ENCODE results near the gene SAMD13. TPM values are rescaled to one million over a fixed set of nuclear protein-coding genes. Genes with fewer than 3 reads are reported as not detected.

SAMD13 gene
- total and polyA plus RNA-seq, 2 of the 4 experiments (the other 2 are of a cell fraction): 0.27 to 0.36 TPM

- H3K36me3 ChIP-seq (ENCODE audit: control insufficient read depth, insufficient read depth, low read length): no peaks in the 10 kb centered on the region
- ATAC-seq (ENCODE audit: low read depth): no peak
- H3K9ac ChIP-seq (ENCODE audit: low read depth, low read length): no peak overlapping the region
- H2BK15ac ChIP-seq (ENCODE audit: low read depth, low read length): no peak overlapping the region
- H2AFZ ChIP-seq (replicated peaks; ENCODE audit: low read length, poor library complexity): no peak overlapping the region
- no peak overlapping the region for H3K4ac ChIP-seq (ENCODE audit: low read depth, low read length)
- in situ Hi-C loops (cut with MboI; ENCODE audit: low sequenced_read_pairs) (no loop called here), intact Hi-C loops (cut with micrococcal nuclease) (no loop called here), dilution Hi-C loops (cut with HindIII; ENCODE audit: low sequenced_read_pairs, unreplicated experiment) (no loop called here)
- BruUV-seq (replicated peaks): no TSS peak
- no peak overlapping the region for H2BK120ac ChIP-seq (ENCODE audit: low read depth, low read length)
- H3K9me3 ChIP-seq (ENCODE audit: control insufficient read depth, insufficient read depth, low read length): no peaks in the 10 kb centered on the region
- no peak overlapping the region for H2BK20ac ChIP-seq (ENCODE audit: low read depth, low read length)
- H3K14ac ChIP-seq (replicated peaks; ENCODE audit: low read depth, low read length): no peak overlapping the region
- H3K23ac ChIP-seq (ENCODE audit: low read depth, low read length): no peak overlapping the region
- WGBS, 2 experiments (ENCODE audit: extremely low coverage in 2 of 2, insufficient read length in 1 of 2): no CpG with 5 or more reads among the region's 1 CpG
- H3K4me2 ChIP-seq (ENCODE audit: low read depth, low read length): no peak overlapping the region
- no peak overlapping the region for H3K56ac ChIP-seq (ENCODE audit: extremely low read depth, insufficient read depth, low read length)
- H2BK5ac ChIP-seq (ENCODE audit: low read depth, low read length, poor library complexity, severe bottlenecking): no peak overlapping the region
- no peak overlapping the region for H2AK5ac ChIP-seq (ENCODE audit: low read depth, low read length)
- no peak overlapping the region for H4K91ac ChIP-seq (ENCODE audit: insufficient read depth, low read depth, low read length)
- DNase-seq: no peak
- H4K5ac ChIP-seq (ENCODE audit: low read depth, low read length): no peak overlapping the region
- H3K9me1 ChIP-seq (ENCODE audit: insufficient read depth, low read length): no peaks in the 10 kb centered on the region; the same call in 1 of the 2 replicates
- H4K20me1 ChIP-seq (ENCODE audit: insufficient read depth, low read length): no peaks in the 10 kb centered on the region
- TF ChIP-seq RAD21 (IDR thresholded peaks at IDR 0.05; ENCODE audit: low read length) (no peak), MAZ (IDR thresholded peaks at IDR 0.05; ENCODE audit: borderline replicate concordance, low read depth, low read length) (no peak), FOS (IDR thresholded peaks at IDR 0.05; ENCODE audit: low read depth, low read length) (no peak), RFX5 (IDR thresholded peaks at IDR 0.05; ENCODE audit: low read depth, low read length) (no peak), CHD1 (IDR thresholded peaks at IDR 0.05; ENCODE audit: low read depth, low read length) (no peak), POLR2A (IDR thresholded peaks at IDR 0.05; ENCODE audit: low read depth, low read length) (no peak), CEBPB (IDR thresholded peaks at IDR 0.05; ENCODE audit: low read depth, low read length) (no peak), RCOR1 (IDR thresholded peaks at IDR 0.05; ENCODE audit: insufficient replicate concordance, low read length) (no peak), MXI1 (IDR thresholded peaks at IDR 0.05; ENCODE audit: borderline replicate concordance, low read depth, low read length) (no peak), SMC3 (IDR thresholded peaks at IDR 0.05; ENCODE audit: low read depth, low read length) (no peak), ELK1 (IDR thresholded peaks at IDR 0.05; ENCODE audit: borderline replicate concordance, low read depth, low read length) (no peak), NFE2L2 (IDR thresholded peaks at IDR 0.05; ENCODE audit: low read depth, low read length) (no peak), CTCF (conservative IDR thresholded peaks at IDR 0.05; ENCODE audit: low read depth, low read length) (no peak), BHLHE40 (IDR thresholded peaks at IDR 0.05; ENCODE audit: low read depth, low read length) (no peak)
- POLR2A ChIA-PET (ENCODE audit: unreplicated experiment): no interaction called here
- H4K8ac ChIP-seq (ENCODE audit: low read depth in 2 of 2, low read length in 2 of 2): no peak overlapping the region
- H3K27me3 ChIP-seq (ENCODE audit: control insufficient read depth, insufficient read depth, low read length): no peaks in the 10 kb centered on the region
- peaks cover 4% of the 10 kb centered on the region; the same call in 1 of the 2 replicates for H3K4me1 ChIP-seq (ENCODE audit: control insufficient read depth, insufficient read depth, low read length)
- no peaks in the 10 kb centered on the region for H3K79me1 ChIP-seq (ENCODE audit: low read depth in 1 of 2, low read length in 2 of 2)
- H3K27ac ChIP-seq (ENCODE audit: insufficient read depth, low read length): no peak overlapping the region
- no peak overlapping the region for H3K18ac ChIP-seq (ENCODE audit: low read depth, low read length)
- CTCF ChIA-PET: no interaction called here
- no peak overlapping the region for H2AK9ac ChIP-seq (replicated peaks; ENCODE audit: low read depth, low read length, poor library complexity)
- H3K4me3 ChIP-seq (ENCODE audit: insufficient read depth, low read depth, low read length): no peak overlapping the region
These were observed 34.8 kb upstream of the SAMD13 start for GRCh38 chr1:84266748-84267147.
